ENCODE measurements around the gene KLHDC9. TPM values are rescaled to one million over a fixed set of nuclear protein-coding genes. Genes with fewer than 3 reads are reported as not detected.

Gene KLHDC9
- total and polyA plus RNA-seq, 2 of the 13 experiments (the other 11 are each of a cell fraction or from before 2014, with no cell fraction given), result 2.9 TPM

GRCh38 chr1:161098210-161099068 lies at the start of gene KLHDC9 (continued):
- TF ChIP-seq ZNF574 (CRISPR knock-in tag; IDR thresholded peaks at IDR 0.05), result no peak; the same call in 1 of the 2 replicates
- no peak; the same call in none of the 2 replicates for TF ChIP-seq KDM5A (IDR thresholded peaks at IDR 0.05; ENCODE audit: borderline replicate concordance, low read length)
- TF ChIP-seq ETV5 (CRISPR knock-in tag; IDR thresholded peaks at IDR 0.05; ENCODE audit: borderline replicate concordance), result peak; percentile 50; the same call in 1 of the 2 replicates
- TF ChIP-seq ETV6 (CRISPR knock-in tag; conservative IDR thresholded peaks at IDR 0.05), result no peak
- TF ChIP-seq, protein P1, sequence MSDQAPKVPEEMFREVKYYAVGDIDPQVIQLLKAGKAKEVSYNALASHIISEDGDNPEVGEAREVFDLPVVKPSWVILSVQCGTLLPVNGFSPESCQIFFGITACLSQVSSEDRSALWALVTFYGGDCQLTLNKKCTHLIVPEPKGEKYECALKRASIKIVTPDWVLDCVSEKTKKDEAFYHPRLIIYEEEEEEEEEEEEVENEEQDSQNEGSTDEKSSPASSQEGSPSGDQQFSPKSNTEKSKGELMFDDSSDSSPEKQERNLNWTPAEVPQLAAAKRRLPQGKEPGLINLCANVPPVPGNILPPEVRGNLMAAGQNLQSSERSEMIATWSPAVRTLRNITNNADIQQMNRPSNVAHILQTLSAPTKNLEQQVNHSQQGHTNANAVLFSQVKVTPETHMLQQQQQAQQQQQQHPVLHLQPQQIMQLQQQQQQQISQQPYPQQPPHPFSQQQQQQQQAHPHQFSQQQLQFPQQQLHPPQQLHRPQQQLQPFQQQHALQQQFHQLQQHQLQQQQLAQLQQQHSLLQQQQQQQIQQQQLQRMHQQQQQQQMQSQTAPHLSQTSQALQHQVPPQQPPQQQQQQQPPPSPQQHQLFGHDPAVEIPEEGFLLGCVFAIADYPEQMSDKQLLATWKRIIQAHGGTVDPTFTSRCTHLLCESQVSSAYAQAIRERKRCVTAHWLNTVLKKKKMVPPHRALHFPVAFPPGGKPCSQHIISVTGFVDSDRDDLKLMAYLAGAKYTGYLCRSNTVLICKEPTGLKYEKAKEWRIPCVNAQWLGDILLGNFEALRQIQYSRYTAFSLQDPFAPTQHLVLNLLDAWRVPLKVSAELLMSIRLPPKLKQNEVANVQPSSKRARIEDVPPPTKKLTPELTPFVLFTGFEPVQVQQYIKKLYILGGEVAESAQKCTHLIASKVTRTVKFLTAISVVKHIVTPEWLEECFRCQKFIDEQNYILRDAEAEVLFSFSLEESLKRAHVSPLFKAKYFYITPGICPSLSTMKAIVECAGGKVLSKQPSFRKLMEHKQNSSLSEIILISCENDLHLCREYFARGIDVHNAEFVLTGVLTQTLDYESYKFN (CRISPR knock-in tag; conservative IDR thresholded peaks at IDR 0.05), result 0 out of 2 replicates have a peak, but pooled peaks have one; percentile 6
- no peak for TF ChIP-seq RARG (CRISPR knock-in tag; IDR thresholded peaks at IDR 0.05; ENCODE audit: low read depth)
- no peak for TF ChIP-seq NR2F1 (CRISPR knock-in tag; IDR thresholded peaks at IDR 0.05)
- 0 out of 2 replicates have a peak, but pooled peaks have one; percentile 55 for TF ChIP-seq RFXANK (CRISPR knock-in tag; IDR thresholded peaks at IDR 0.05)
- no peak for TF ChIP-seq ZNF737 (CRISPR knock-in tag; IDR thresholded peaks at IDR 0.05; ENCODE audit: borderline replicate concordance)
- TF ChIP-seq ZNF790 (CRISPR knock-in tag; IDR thresholded peaks at IDR 0.05; ENCODE audit: borderline replicate concordance), result no peak
- 0 out of 2 replicates have a peak, but pooled peaks have one; percentile 22 for TF ChIP-seq POGK (CRISPR knock-in tag; conservative IDR thresholded peaks at IDR 0.05)
- TF ChIP-seq NFIC (IDR thresholded peaks at IDR 0.05; ENCODE audit: low read length), result no peak
- no peak for TF ChIP-seq BRD4 (CRISPR knock-in tag; IDR thresholded peaks at IDR 0.05)
- no peak for TF ChIP-seq NFE2L2 (IDR thresholded peaks at IDR 0.05; ENCODE audit: low read length)
- TF ChIP-seq AGO1 (IDR thresholded peaks at IDR 0.05; ENCODE audit: low read depth, low read length, poor library complexity, severe bottlenecking), result peak; percentile 49
- peak; percentile 99 for TF ChIP-seq HIVEP1 (CRISPR knock-in tag; IDR thresholded peaks at IDR 0.05)

Measured in HepG2 (cell line).